ENCODE measurements around the gene LILRB3.

DNA sequence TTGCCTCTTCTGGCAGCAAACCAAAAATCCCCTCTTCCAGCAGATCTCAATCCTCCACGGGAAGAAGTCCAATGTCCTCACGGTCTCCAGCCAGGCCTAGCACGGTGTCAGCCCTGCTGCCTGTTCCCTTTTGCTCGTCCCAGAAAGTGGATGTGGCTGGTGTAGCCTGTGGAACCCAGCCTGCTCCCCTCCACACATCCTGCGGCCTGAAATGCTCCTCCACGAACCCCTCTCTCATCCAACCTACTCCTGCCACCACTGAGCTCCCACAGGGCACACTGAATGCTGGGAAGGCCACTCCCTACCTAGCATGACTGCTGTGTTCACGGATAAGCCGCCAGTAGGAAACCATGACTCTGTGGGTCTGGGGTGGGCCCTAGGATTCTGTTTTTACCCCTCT is 36.5 kb downstream of the LILRB3 start:
- no peak for TF ChIP-seq POLR2A (IDR thresholded peaks at IDR 0.05)
- TF ChIP-seq, protein P1, sequence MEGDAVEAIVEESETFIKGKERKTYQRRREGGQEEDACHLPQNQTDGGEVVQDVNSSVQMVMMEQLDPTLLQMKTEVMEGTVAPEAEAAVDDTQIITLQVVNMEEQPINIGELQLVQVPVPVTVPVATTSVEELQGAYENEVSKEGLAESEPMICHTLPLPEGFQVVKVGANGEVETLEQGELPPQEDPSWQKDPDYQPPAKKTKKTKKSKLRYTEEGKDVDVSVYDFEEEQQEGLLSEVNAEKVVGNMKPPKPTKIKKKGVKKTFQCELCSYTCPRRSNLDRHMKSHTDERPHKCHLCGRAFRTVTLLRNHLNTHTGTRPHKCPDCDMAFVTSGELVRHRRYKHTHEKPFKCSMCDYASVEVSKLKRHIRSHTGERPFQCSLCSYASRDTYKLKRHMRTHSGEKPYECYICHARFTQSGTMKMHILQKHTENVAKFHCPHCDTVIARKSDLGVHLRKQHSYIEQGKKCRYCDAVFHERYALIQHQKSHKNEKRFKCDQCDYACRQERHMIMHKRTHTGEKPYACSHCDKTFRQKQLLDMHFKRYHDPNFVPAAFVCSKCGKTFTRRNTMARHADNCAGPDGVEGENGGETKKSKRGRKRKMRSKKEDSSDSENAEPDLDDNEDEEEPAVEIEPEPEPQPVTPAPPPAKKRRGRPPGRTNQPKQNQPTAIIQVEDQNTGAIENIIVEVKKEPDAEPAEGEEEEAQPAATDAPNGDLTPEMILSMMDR (IDR thresholded peaks at IDR 0.05): no peak

Measured in uterus (tissue), 2 donors.